ENCODE results near the gene HSD17B12. TPM values are rescaled to one million over a fixed set of nuclear protein-coding genes. Genes with fewer than 3 reads are reported as not detected.
"Not testable (repeated sequence)": the region's sequence is repeated elsewhere in the genome, so short reads cannot be mapped to it uniquely, and the experiment has no call there.

The HSD17B12 gene
- total and polyA plus RNA-seq, 2 of the 13 experiments (the other 11 are each of a cell fraction or from before 2014, with no cell fraction given): 50.3 to 117 TPM

- no peak for TF ChIP-seq ZNF557 (CRISPR knock-in tag; IDR thresholded peaks at IDR 0.05)
- no peak for TF ChIP-seq LRRFIP1 (CRISPR knock-in tag; conservative IDR thresholded peaks at IDR 0.05)
- no peak for TF ChIP-seq YEATS2 (CRISPR knock-in tag; IDR thresholded peaks at IDR 0.05; ENCODE audit: borderline replicate concordance)
- no peak for TF ChIP-seq ZBTB8A (CRISPR knock-in tag; IDR thresholded peaks at IDR 0.05; ENCODE audit: borderline replicate concordance, low read depth)
- TF ChIP-seq IRX3 (CRISPR knock-in tag; IDR thresholded peaks at IDR 0.05; ENCODE audit: borderline replicate concordance, low read depth): no peak
- TF ChIP-seq STAG1 (CRISPR knock-in tag; IDR thresholded peaks at IDR 0.05): no peak
- no peak for TF ChIP-seq NRL (CRISPR knock-in tag; IDR thresholded peaks at IDR 0.05; ENCODE audit: borderline replicate concordance)
- TF ChIP-seq TGIF2 (CRISPR knock-in tag; IDR thresholded peaks at IDR 0.05): no peak
These were observed 30.6 kb upstream of the HSD17B12 start (continued) for GRCh38 chr11:43649921-43650320.

GRCh38 chr11:43663018-43663417 lies 17.5 kb upstream of the HSD17B12 start:
- in situ Hi-C loops (cut with HindIII; ENCODE audit: extremely low pct_ligation_motif_present, low pct_unique_long_range_greater_than_20kb); H4K20me1 ChIP-seq (ENCODE audit: insufficient read depth, low read length); H3K4me3 ChIP-seq (replicated peaks in 1 of 3; ENCODE audit: insufficient read depth in 1 of 3, low read depth in 2 of 3, low read length in 3 of 3); FAIRE-seq; CTCF ChIA-PET (ENCODE audit: low intra/inter-chr PET ratio, low total read pairs); H3K9ac ChIP-seq (ENCODE audit: insufficient read depth, low read depth, low read length); H3K4me1 ChIP-seq (ENCODE audit: insufficient read depth, low read length); POLR2A ChIA-PET; DNase-seq (ENCODE audit: low spot score); BruUV-seq (replicated peaks); H3K36me3 ChIP-seq (replicated peaks in 1 of 2; ENCODE audit: control insufficient read depth in 1 of 2, insufficient read depth in 2 of 2, low read length in 2 of 2); ATAC-seq; H3K79me2 ChIP-seq (ENCODE audit: insufficient read depth, low read length); H3K9me3 ChIP-seq (ENCODE audit: low read length); H3K27ac ChIP-seq (ENCODE audit: extremely low read length, insufficient read depth, low read length); H3K27me3 ChIP-seq (ENCODE audit: control insufficient read depth in 1 of 2, insufficient read depth in 2 of 2, low read length in 2 of 2); H2AFZ ChIP-seq (ENCODE audit: low read length); intact Hi-C loops (cut with micrococcal nuclease; ENCODE audit: unreplicated experiment): not testable (repeated sequence)
- peak overlapping the region; percentile 12; the same call in 1 of the 2 replicates for H3K4me2 ChIP-seq (ENCODE audit: low read depth, low read length)
- 23% methylated on average over 9 of the region's 9 CpGs for WGBS (ENCODE audit: low lambda C conversion rate)
